GM21825 (cell line): Measurements from ENCODE around the gene LPIN2.
"Not testable (repeated sequence)": the region's sequence is repeated elsewhere in the genome, so short reads cannot be mapped to it uniquely, and the experiment has no call there.

Experiments used
- ATAC-seq: cut with Tn5 transposase; IDR thresholded peaks from one replicate; pipeline ENCODE4 v1.9.1; 2021; ENCODE audit warnings: mild to moderate bottlenecking, moderate library complexity; ENCODE audit not compliant: unreplicated experiment

Gene LPIN2, protein sequence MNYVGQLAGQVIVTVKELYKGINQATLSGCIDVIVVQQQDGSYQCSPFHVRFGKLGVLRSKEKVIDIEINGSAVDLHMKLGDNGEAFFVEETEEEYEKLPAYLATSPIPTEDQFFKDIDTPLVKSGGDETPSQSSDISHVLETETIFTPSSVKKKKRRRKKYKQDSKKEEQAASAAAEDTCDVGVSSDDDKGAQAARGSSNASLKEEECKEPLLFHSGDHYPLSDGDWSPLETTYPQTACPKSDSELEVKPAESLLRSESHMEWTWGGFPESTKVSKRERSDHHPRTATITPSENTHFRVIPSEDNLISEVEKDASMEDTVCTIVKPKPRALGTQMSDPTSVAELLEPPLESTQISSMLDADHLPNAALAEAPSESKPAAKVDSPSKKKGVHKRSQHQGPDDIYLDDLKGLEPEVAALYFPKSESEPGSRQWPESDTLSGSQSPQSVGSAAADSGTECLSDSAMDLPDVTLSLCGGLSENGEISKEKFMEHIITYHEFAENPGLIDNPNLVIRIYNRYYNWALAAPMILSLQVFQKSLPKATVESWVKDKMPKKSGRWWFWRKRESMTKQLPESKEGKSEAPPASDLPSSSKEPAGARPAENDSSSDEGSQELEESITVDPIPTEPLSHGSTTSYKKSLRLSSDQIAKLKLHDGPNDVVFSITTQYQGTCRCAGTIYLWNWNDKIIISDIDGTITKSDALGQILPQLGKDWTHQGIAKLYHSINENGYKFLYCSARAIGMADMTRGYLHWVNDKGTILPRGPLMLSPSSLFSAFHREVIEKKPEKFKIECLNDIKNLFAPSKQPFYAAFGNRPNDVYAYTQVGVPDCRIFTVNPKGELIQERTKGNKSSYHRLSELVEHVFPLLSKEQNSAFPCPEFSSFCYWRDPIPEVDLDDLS

DNA sequence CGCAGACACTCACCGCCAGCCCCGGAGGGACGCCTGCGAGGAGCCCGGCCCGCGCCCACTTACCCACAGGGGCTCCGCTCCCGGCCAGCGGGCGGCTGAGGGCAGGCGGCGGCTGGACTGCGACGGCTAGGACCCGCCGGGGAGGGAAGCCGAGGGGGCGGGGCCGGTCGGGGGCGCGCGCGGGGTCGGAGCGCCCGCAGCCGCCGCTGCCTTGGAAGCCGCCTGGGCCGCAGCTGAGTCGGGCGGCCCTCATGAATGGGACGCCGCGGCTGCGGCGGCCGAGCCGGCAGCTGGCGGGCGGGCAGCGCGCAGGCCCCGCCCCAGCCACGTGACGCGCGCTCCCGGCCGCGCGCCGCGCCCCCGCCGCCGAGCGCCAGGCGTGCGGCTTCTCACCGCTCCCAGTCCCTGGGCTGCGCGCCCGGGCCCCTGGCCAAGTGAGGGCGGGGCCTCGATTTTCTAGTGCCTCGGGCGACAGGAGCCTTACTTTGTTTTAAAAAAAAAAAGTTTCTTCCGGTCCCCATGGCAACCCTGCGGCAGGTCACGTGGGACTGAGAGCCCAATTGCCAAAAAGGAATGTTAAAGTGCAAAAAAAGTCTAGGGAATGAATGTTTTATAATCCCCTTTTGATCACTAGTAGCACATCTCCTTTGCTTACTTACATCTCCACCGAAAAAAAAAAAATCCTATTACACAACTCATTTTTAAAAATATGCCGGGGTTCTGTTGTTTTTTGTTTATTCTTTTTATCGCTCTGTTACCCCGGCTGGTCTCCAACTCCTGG is at the start of gene LPIN2:
Gene LPIN2, minus strand, starts transcription at position 121 of the 781 bp plus-strand sequence. CDS start 52,304 bp downstream, outside the sequence.
- peak; percentile 90 for ATAC-seq

DNA sequence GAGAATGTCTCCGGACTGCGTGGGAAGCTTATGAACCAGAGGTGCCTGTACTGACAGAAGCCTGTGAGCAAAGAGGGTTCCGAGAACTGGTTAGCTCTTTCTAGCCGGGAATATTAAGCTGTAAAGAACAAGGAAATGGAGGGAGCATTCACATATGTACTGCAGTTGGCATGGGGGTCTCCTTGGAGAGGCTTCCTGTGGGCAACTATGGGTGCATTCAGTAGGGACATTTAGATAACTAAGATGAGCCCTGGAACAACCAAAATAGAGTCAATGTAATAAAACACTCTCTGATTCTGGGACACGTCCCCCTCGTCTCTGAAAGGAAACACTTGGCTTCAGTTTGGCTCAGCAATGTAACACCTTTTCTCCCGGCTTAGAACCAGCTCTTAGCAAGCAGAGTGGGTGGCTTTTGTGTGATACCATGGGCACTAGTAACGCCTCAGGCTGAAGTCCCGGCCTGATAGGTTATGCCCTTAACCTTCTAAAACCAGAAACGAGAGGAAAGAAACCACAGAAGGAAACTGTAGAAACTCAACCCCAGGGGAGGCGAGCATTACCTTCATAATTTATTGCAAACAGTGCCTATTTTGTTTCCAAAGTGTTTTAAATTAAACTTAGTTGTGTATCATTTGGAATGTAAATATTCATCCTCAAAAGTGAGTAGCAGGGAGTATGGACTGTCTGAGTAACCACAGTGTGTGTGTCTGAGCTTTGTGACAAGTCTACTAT is 48.8 kb upstream of the LPIN2 start:
- ATAC-seq = peak; percentile 45

DNA sequence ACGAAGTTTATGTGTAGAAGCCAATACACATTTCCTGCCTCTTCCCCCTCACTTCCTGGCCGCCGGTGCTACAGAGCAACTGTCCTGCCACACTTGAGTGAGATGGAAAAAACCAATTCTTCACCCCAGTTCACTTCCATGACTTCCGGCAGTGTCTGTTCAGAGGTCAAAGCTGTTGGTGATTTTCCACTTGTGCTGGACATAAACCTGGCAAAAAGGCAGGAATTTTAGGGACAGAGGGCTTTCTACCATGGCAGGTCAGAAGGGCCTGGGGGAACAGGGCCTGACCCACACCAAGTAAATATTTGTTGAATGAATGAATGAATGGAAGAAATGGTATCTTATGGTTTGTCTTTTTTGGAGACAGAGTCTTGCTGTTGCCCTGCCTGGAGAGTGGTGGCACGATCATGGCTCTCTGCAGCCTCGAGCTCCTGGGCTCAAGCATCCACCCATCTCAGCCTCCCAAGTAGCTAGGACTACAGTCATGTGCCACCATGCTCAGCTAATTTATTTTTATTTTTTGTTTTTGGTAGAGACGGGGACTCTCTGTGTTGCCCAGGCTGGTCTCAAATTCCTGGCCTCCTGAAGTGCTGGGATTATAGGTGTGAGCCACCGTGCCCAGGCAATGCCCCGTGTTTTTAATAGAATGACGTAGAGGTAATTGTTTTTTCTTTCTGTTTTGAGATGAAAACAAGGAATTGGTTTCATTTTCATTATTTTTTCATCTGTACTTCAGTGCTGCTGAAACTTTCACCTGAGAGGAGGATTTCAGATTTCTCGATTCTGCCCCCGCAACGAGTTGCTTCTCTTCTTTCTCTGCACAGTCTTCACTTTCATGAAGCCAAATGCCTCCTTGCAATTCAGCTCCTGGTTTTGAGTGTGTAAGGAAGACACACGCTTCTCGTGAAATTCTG is 48.0 kb upstream of the LPIN2 start:
- no peak for ATAC-seq

DNA sequence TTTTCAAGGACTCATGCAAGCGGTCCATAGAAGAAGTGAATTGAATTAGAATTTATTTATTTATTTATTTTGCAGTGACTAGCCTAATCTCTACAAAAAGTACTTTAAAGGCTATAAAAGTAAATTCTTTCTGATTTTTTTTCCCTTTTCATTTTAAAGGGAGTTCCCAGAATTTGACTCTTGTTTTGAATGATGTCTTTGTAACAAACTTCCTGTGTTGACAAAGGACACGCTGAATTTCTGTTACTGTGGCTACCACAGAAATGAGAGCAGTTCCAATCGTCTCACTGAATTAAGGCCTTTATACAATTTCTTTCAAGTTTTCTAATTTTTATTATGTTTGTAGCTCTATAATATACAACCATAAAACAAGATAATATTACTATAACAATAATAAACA is 46.3 kb upstream of the LPIN2 start:
- ATAC-seq = no peak

DNA sequence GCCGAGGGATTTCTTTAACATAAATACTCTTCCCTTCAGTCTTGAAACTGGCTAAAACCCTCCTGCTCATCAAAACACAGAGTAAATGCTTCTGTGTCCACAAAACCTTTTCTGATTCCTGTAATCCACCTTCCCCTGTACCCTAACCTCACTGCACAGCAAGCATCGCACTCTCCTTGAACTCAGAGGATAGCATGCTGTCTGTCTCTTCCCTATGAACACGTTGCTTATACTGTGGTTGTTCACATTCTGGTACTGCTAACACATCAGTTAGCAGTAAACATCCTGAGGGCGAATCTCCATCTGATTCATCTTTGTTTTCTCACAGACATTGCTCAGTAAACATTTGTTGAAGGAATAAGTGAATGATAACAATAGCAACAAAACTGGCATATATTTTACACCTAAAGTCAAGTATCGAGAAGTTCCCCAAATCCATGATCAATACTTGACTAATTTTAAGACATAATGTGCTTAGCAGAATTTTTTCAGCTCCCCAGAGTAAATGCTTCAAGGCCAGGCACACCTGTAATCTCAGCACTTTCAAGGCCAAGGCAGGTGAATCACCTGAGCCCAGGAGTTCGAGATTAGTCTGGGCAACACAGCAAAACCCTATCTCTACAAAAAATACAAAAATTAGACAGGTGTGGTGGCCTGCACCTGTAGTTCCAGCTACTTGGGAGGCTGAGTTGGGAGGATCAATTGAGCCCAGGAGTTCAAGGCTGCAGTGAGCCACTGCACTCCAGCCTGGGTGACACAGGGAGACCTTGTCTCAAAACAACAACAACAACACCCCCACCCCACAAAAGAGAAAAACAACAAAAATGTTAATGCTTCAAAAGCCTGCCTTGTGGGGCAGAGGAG is 45.6 kb upstream of the LPIN2 start:
- no peak for ATAC-seq

DNA sequence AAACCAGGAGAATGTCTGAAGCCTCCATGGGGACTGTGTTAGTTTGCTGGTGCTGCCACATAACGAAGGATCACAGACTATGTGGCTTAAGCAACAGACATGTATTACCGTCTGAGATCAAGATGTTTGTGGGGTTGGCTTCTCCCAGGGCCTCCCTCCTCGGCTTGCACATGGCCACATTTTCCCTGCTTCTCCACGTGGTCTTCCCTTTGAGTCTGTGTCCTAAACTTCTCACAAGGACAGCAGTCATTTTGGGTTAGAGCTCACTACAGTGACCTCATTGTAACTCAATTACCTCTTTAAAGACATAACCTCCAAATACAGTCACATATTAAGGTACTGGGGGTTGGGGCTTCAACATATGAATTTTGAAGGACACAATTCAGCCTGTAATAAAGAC is 44.6 kb upstream of the LPIN2 start:
- ATAC-seq = no peak

DNA sequence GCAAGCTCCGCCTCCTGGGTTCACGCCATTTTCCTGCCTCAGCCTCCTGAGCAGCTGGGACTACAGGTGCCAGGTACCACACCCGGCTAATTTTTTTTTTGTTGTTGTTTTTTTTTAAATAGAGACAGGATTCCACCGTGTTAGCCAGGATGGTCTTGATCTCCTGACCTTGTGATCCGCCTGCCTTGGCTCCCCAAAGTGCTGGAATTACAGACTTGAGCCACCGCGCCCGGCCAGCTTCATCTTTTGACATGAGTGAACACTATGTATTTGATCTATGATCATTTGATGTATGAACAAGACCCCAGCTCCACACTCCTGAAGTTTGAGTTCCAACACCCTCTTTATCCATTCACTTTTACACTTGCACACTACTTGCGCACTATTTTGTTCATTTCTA is 43.4 kb upstream of the LPIN2 start:
- ATAC-seq = no peak

DNA sequence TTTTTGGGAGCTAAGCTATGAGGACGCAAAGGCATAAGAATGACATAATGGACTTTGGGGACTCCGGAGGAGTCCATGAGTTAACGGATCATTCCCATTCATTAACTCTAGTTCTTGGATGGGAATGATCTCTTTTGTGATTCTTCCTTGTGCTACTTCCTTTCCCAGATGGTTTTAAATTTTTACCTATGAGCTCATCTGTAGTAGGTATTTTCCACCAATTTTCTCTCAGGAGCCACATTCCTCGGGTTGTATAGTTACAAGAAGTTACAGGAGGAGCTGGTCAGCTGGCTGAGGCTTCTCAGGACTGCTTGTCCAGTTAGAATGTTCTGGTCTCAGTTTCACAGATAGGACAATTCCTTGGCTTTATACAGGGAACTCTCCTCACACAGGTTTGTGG is 42.9 kb upstream of the LPIN2 start:
- ATAC-seq = no peak

DNA sequence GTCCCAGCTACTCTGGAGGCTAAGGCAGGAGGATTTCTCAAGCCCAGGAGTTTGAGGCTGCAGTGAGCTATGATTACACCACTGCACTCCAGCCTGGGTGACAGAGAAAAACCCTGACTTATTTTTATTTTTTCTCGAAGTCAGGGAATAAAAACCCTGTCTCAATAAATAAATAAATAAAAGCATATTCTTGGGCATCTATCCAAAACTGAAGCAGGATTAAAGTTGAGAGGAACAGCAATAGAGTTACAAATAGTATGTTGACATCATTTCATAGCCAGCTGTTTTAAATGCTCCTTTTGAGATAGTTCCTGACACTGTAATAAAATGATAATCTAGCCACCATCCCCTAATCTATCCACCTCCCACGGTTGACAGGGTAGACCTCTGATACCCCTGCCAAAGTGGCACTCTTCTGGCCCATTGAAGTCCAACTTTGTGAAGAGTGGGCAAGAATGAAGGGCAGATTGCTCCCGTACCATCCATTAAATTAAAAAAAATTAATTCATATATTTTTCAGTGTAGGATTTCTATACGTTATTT is 42.3 kb upstream of the LPIN2 start:
- no peak for ATAC-seq

DNA sequence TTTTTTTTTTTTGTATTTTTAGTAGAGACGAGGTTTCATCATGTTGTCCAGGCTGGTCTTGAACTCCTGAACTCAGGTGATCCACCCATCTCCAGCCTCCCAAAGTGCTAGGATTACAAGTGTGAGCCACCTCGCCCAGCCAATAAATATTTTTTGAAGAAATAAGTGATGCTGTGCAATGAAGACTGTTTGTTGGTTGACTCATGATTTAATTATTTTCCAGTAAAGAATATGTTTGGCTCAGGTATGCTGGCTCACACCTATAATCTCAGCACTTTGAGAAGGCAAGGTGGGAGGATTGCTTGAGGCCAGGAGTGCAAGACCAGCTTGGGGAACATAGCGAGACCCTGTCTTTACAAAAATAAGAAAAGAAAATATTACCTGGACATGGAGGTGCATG is 41.8 kb upstream of the LPIN2 start:
- no peak for ATAC-seq

DNA sequence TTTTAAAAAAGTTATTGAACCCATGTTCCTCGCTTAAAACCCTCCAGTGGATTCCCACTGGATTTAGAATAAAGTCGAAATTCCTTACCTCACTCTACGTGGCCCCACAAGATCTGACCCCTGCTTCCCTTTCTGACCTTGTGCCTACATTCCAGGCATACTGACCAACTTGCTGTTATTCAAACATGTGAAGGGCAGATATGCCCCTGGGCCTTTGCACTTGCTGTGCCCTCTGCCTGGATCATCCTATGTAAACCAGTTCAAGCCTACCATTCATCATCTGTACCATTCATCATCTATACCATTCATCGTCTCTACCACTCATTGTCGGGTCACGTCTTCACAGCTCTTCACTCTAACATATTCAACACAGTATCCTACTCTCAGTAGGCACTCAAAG is 41.3 kb upstream of the LPIN2 start:
- no peak for ATAC-seq

DNA sequence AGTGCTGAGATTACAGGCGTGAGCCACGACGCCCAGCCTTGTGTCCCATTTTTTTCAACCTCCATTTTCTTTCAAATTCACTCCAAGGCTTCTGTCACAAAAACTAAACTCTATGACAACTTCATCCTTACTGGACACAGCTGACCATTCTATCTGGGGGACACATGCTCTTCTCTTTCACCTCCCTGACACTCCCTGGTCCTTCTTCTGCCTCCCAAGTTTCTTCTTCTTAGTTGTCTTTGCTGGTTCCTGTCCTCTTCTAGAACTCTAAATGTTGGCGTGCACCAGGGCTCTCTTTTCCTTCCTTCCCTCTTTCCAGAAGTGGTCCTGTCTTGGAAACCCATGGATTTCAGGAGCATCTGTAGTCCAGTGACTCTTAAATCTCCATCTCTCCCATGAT is 40.1 kb upstream of the LPIN2 start:
- no peak for ATAC-seq

DNA sequence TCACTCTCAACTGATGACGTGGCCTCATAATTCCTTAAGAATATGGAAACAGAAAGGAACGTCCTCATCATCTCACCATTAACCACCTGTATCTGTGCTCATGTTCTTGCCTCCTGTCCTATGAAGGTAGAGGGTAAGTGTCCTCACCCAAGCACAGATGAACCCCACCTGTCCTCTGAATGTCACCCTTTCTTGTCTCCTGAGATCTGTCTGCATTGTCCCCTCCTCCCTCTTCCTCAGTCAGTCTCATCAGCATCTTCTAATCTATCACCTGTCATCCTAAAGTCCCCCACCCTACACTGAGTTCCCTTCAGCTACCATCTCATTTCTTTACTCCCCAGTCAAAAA is 39.4 kb upstream of the LPIN2 start:
- ATAC-seq = no peak

DNA sequence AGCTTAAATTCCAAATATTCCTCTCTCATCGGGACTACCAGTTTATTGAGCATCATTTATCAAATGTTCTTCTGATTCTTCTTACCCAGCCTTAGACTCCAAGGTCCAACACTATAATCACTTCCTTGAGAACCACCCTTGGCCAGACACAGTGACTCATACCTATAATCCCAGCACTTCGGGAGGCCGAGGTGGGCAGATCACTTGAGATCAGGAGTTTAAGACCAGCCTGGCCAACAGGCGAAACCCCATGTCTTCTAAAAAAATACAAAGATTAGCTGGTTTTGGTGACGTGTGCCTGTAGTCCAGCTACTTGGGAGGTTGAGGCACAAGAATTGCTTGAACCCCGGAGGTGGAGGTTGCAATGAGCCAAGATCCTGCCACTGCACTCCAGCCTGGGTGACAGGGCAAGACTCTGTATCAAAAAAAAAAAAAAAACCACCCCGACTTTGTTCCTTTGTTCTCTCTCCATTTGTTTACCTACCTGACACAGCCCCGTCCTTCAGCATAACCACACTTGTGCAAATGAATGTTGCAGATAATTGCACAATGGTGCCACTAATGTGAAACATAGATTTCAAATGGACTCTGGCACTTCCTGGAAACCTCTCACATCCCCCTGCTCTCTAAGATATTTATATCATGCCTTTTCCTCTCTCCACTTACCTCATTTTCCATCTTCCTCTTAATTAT is 38.9 kb upstream of the LPIN2 start:
- no peak for ATAC-seq

DNA sequence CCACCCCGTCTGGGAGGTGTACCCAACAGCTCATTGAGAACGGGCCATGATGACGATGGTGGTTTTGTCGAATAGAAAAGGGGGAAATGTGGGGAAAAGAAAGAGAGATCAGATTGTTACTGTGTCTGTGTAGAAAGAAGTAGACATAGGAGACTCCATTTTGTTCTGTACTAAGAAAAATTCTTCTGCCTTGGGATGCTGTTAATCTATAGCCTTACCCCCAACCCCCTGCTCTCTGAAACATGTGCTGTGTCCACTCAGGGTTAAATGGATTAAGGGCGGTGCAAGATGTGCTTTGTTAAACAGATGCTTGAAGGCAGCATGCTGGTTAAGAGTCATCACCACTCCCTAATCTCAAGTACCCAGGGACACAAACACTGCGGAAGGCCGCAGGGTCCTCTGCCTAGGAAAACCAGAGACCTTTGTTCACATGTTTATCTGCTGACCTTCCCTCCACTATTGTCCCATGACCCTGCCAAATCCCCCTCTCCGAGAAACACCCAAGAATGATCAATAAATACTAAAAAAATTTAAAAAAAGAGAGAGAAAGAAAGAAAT is 37.0 kb upstream of the LPIN2 start:
- not testable (repeated sequence) for ATAC-seq

DNA sequence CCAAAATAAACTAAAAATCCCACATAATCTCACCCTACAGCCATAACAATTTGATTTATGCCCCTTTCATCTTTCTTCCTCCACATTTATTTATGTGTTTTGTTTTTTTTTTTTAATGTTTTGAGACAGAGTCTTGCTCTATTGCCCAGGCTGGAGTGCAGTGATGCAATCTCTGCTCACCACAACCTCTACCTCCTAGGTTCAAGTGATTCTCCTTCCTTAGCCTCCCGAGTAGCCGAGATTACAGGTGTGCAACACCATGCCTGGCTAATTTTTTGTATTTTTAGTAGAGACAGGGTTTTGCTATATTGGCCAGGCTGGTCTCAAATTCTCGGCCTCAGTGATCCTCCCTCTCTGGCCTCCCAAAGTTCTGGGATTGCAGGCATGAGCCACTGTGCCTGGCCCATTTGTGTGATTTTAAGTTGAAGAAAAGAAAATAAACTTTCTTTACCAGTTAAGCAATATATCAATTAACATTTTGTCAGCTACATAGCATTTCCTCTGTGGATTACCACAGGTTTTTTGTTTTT is 35.9 kb upstream of the LPIN2 start:
- no peak for ATAC-seq

DNA sequence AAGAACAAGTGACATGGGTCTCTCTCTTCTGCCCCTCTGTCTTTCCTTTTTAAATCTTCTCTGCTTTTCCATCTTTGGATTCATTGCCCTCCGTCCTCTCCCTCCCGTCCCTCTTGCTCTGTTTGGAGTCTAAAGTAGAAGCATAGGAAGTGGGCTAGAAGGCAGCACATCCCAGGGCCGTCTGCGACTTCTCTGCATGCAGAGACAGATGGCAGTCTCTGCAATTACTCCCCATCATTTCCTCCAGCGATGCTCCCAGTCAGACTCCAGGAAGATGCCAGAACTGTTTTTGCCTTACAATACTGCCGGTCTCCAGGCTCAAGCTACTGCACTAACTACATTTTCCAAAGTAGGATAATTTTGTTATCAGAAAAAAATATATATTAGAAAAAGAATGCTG is 35.2 kb upstream of the LPIN2 start:
- ATAC-seq = no peak
